ENCODE data around the gene OPRD1. TPM values are rescaled to one million over a fixed set of nuclear protein-coding genes. Genes with fewer than 3 reads are reported as not detected.
"Not testable (repeated sequence)": the region's sequence is repeated elsewhere in the genome, so short reads cannot be mapped to it uniquely, and the experiment has no call there.

OPRD1 gene
- total and polyA plus RNA-seq, 2 experiments from 2014 or later = 0.07 to 0.08 TPM

DNA sequence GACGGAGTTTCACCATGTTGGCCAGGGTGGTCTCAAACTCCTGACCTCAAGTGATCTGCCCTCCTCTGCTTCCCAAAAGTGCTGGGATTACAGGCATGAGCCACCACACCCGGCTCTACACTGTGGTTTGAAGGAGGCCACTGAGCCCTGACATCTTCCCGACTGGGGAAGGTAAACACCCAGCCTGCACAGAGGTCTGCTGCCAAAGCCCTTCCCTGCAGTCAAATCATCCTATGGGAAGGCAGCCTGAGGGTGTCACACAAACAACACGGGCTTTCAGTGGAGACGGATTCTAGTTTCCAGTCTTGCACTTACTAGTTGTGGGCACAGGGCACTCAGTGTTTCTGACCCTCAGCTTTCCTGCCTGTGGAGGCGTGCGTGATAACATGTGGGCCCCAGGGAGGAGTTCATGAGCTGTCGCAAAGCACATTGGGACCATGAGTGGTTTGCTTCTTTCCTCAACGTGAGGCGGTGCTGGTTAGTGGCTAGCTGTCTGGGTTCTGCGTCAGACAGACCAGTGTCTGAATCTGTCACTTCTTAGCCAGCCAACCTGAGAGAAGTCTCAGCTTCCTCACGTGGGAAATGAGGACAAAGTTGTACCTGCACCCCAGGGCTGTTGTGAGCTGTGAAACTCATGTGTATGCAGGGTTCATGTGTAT is 21.5 kb upstream of the OPRD1 start:
- Histone ChIP-seq H3K9me3 (ENCODE audit: low read depth) (no peaks in the 10 kb centered on the region), H3K27ac (no peak overlapping the region), H4K20me1 (ENCODE audit: insufficient read depth, poor library complexity, severe bottlenecking) (no peaks in the 10 kb centered on the region), H3K9me2 (replicated peaks; ENCODE audit: insufficient read depth) (no peaks in the 10 kb centered on the region), H3K27me3 (no peaks in the 10 kb centered on the region), H2AFZ (no peak overlapping the region), H3K79me2 (no peaks in the 10 kb centered on the region), H3K4me3 (no peak overlapping the region), H3K36me3 (replicated peaks; ENCODE audit: insufficient read depth, low read depth) (no peaks in the 10 kb centered on the region), H3K4me1 (ENCODE audit: insufficient read depth) (no peaks in the 10 kb centered on the region), H3K4me2 (no peak overlapping the region)
- DNase-seq (ENCODE audit: low spot score) = no peak
- WGBS (ENCODE audit: low lambda C conversion rate, missing lambda C conversion rate) = 67% methylated on average over 12 of the region's 12 CpGs
- TF ChIP-seq, protein P1, sequence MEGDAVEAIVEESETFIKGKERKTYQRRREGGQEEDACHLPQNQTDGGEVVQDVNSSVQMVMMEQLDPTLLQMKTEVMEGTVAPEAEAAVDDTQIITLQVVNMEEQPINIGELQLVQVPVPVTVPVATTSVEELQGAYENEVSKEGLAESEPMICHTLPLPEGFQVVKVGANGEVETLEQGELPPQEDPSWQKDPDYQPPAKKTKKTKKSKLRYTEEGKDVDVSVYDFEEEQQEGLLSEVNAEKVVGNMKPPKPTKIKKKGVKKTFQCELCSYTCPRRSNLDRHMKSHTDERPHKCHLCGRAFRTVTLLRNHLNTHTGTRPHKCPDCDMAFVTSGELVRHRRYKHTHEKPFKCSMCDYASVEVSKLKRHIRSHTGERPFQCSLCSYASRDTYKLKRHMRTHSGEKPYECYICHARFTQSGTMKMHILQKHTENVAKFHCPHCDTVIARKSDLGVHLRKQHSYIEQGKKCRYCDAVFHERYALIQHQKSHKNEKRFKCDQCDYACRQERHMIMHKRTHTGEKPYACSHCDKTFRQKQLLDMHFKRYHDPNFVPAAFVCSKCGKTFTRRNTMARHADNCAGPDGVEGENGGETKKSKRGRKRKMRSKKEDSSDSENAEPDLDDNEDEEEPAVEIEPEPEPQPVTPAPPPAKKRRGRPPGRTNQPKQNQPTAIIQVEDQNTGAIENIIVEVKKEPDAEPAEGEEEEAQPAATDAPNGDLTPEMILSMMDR (IDR thresholded peaks at IDR 0.05; ENCODE audit: poor library complexity) = no peak
- TF ChIP-seq EZH2phosphoT487 (IDR thresholded peaks at IDR 0.05; ENCODE audit: low read depth, severe bottlenecking, unreplicated experiment) (no peak), EZH2 (IDR thresholded peaks at IDR 0.05; ENCODE audit: borderline replicate concordance) (no peak)

DNA sequence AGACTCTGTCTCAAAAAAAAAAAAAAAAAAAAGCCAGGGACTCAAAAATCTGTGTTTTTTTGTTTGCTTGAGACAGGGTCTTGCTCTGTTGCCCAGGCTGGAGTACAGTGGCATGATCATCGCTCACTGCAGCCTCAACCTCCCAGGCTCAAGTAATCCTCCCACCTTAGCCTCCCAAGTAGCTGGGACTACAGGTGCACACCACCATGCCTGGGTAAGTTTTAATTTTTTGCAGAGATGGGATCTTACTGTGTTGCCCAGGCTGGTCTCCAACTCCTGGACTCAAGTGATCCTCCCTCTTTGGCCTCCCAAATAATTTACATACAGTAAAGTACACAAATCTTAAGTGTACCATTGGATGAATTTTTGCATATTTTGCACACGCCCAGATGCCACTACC is 20.0 kb upstream of the OPRD1 start:
- H3K4me2 ChIP-seq; H3K9me3 ChIP-seq (ENCODE audit: low read depth); H2AFZ ChIP-seq; H3K27me3 ChIP-seq; H3K27ac ChIP-seq; H3K4me1 ChIP-seq (ENCODE audit: insufficient read depth); H3K9me2 ChIP-seq (replicated peaks; ENCODE audit: insufficient read depth); H3K79me2 ChIP-seq; H3K36me3 ChIP-seq (replicated peaks; ENCODE audit: insufficient read depth, low read depth); H3K4me3 ChIP-seq; H4K20me1 ChIP-seq (ENCODE audit: insufficient read depth, poor library complexity, severe bottlenecking); DNase-seq (ENCODE audit: low spot score): not testable (repeated sequence)
- WGBS (ENCODE audit: low lambda C conversion rate, missing lambda C conversion rate) = 96% methylated on average over 2 of the region's 2 CpGs

DNA sequence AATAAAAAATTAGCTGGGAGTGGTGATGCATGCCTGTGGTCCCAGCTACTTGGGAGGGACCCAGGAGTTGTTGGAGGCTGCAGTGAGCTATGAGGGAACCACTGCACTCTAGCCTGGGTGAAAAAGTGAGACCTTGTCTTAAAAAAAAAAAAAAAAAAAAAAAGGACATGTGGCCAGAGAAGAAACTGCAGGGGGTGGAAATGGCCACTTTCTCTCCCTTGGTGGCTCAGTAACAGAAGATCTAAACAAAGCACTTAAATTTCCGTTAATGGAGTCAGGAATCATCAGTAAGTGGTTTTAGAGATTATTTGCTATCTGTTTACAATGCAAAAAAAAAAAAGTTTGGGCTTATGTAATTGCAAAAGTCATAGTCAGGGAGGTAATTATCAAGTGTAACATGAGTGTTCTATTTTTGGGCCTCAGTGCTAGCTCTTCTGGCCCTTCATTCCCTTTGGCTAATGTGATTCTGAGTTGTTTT is 19.3 kb upstream of the OPRD1 start:
- no peak overlapping the region for H3K27ac ChIP-seq
- no peak overlapping the region for H2AFZ ChIP-seq
- no peaks in the 10 kb centered on the region for H4K20me1 ChIP-seq (ENCODE audit: insufficient read depth, poor library complexity, severe bottlenecking)
- H3K9me2 ChIP-seq (replicated peaks; ENCODE audit: insufficient read depth) = no peaks in the 10 kb centered on the region
- WGBS (ENCODE audit: low lambda C conversion rate, missing lambda C conversion rate) = 62% methylated on average over 1 of the region's 1 CpG
- no peak overlapping the region for H3K4me2 ChIP-seq
- DNase-seq (ENCODE audit: low spot score) = no peak
- H3K27me3 ChIP-seq = no peaks in the 10 kb centered on the region
- H3K36me3 ChIP-seq (replicated peaks; ENCODE audit: insufficient read depth, low read depth) = no peaks in the 10 kb centered on the region
- H3K4me1 ChIP-seq (ENCODE audit: insufficient read depth) = no peaks in the 10 kb centered on the region
- no peaks in the 10 kb centered on the region for H3K79me2 ChIP-seq
- TF ChIP-seq EZH2phosphoT487 (IDR thresholded peaks at IDR 0.05; ENCODE audit: low read depth, severe bottlenecking, unreplicated experiment) = no peak
- TF ChIP-seq, protein P1 (IDR thresholded peaks at IDR 0.05; ENCODE audit: poor library complexity) = no peak
- no peak for TF ChIP-seq EZH2 (IDR thresholded peaks at IDR 0.05; ENCODE audit: borderline replicate concordance)
- H3K9me3 ChIP-seq (ENCODE audit: low read depth) = no peaks in the 10 kb centered on the region
- no peak overlapping the region for H3K4me3 ChIP-seq

DNA sequence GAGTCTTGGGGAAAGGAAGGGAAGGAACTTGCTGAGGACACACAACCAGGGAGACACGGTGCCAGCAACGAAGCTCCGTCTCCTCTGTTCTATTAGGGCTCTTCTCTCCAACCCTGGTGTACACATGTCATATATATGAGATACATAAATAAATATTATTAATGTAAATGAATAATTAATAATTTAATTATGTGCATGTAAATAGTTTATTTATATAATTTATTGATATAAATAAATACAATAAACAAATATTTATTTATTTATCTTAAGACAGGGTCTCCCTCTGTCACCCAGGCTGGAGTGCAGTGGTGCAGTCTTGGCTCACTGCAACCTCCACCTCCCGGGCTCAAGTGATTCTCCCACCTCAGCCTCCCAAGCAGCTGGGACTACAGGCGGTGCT is 17.4 kb upstream of the OPRD1 start:
- not testable (repeated sequence) for H3K27me3 ChIP-seq; H3K79me2 ChIP-seq; H3K4me2 ChIP-seq; DNase-seq (ENCODE audit: low spot score); H4K20me1 ChIP-seq (ENCODE audit: insufficient read depth, poor library complexity, severe bottlenecking); H3K36me3 ChIP-seq (replicated peaks; ENCODE audit: insufficient read depth, low read depth); H3K4me3 ChIP-seq; H3K4me1 ChIP-seq (ENCODE audit: insufficient read depth); H3K9me2 ChIP-seq (replicated peaks; ENCODE audit: insufficient read depth); H2AFZ ChIP-seq; H3K9me3 ChIP-seq (ENCODE audit: low read depth); H3K27ac ChIP-seq
- 90% methylated on average over 5 of the region's 5 CpGs for WGBS (ENCODE audit: low lambda C conversion rate, missing lambda C conversion rate)
